Kidney (tissue), 14 donors: ENCODE data around the gene SMG6. TPM values are rescaled to one million over a fixed set of nuclear protein-coding genes. Genes with fewer than 3 reads are reported as not detected.

ENCODE experiments used
- DNase-seq, 5 donors: peaks; one replicate each; pipeline ENCODE4 v3.0.0-alpha.2; 2013 to 2020
- FAIRE-seq: peaks from 2 replicates; lab custom pipeline; 2012; peaks lifted over from hg19 to GRCh38; lab: Jason Lieb, UNC
- H3K27ac ChIP-seq, 2 donors: one replicate each; pipeline ENCODE4 v1.7.0; 2013; ENCODE audit warnings: low read depth in 2 of 2, low read length in 2 of 2, inconsistent platforms in 1 of 2
- H3K27me3 ChIP-seq: one replicate; pipeline ENCODE4 v1.7.1; 2013; ENCODE audit warnings: low read length, inconsistent platforms; ENCODE audit not compliant: control insufficient read depth, insufficient read depth
- H3K36me3 ChIP-seq, 3 donors: one replicate each; pipeline versions ENCODE4 v1.7.0 to v1.7.1; 2013; ENCODE audit warnings: low read length in 3 of 3, control low read depth in 1 of 3, inconsistent platforms in 1 of 3; ENCODE audit not compliant: insufficient read depth in 3 of 3, control insufficient read depth in 2 of 3
- H3K4me1 ChIP-seq, 3 donors: one replicate each; pipeline versions ENCODE4 v1.7.0 to v1.7.1; 2013; ENCODE audit warnings: low read length in 3 of 3, inconsistent platforms in 1 of 3, low read depth in 1 of 3; ENCODE audit not compliant: control insufficient read depth in 2 of 3, insufficient read depth in 2 of 3
- H3K4me3 ChIP-seq, 3 donors: one replicate each; pipeline versions ENCODE4 v1.7.0 to v1.8.1; 2013; ENCODE audit warnings: low read length in 3 of 3, control low read depth in 1 of 3, inconsistent platforms in 1 of 3
- H3K9ac ChIP-seq, 3 donors: one replicate each; pipeline versions ENCODE4 v1.7.0 to v1.7.1; 2013; ENCODE audit warnings: low read length in 3 of 3, control low read depth in 1 of 3, inconsistent platforms in 1 of 3
- H3K9me3 ChIP-seq, 3 donors: one replicate each; pipeline versions ENCODE4 v1.7.0 to v1.7.1; 2013; ENCODE audit warnings: low read length in 3 of 3, control low read depth in 1 of 3, inconsistent platforms in 1 of 3; ENCODE audit not compliant: control insufficient read depth in 2 of 3, insufficient read depth in 1 of 3
- intact Hi-C: fragments of 100-400 bp; cut with DNase I; formaldehyde crosslinking; loops from one replicate; pipeline ENCODE4 v1.11.1; 2022
- polyA plus RNA-seq: library from polyadenylated mRNA; stranded (reverse); fragments of 350-450 nt; fragmentation: Illumina TruSeq; extraction: RNeasy Lipid Tissue Mini Kit (QIAGEN cat#74804); gene quantifications from one replicate; pipeline ENCODE4 v1.2.3, GENCODE V29; 2014; ENCODE audit warnings: low read depth, low replicate concordance; ENCODE audit not compliant: insufficient read depth
- total RNA-seq: library from RNA; stranded (reverse); fragmentation: NEBNext Ultra II Directional; extraction: Animal tissue kit (Norgen Biotek cat#: 25700); gene quantifications from one replicate; pipeline ENCODE4 v1.2.1, GENCODE V29; 2021
- TF ChIP-seq, protein P1 (sequence below): IDR thresholded peaks from 3 replicates; pipeline ENCODE4 v1.5.1; 2012; ENCODE audit warnings: mild to moderate bottlenecking, moderate library complexity, borderline replicate concordance; ENCODE audit not compliant: insufficient read depth; ENCODE audit errors: extremely low read depth
- donor health status: control.
- donor health status: control.
- donor health status: control.
- donor health status: control.
- donor health status: control.
- donor health status: DM: yes; HTN: yes; CAD: no.
- donor health status: Normal renal cell carcinoma (clear cell type).

Gene SMG6
- total and polyA plus RNA-seq, 2 donors from 2014 or later: 20.6 to 37.3 TPM

DNA sequence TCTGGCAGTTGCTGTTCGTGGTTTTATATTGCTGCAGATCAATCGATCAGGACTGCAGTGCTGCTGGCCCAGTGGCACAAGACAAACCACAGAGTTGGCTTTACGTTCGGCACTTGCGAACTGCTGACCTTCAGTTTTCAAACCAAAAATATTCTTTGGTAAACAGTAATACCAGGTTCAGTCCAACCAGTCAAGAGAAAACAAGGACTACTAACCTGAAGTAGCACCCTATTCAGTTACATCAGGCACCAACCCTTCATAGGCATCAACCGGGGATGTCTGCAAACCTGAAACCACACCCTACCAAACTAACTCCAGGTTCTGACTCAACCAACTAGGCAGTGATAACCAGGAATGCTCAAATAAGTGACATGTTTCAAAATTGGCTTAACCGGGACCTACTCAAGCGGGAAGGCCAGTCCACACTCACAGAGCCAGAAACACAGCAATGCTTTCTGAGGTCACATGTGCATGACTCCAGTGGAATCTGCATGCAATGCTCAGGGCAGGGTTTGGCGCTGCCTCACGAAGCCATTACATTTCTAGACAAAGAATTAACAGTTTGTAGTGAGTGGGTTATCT is 91.1 kb downstream of the SMG6 start:
- FAIRE-seq (no peak), DNase-seq (no peak)
- Histone ChIP-seq H3K9ac (no peak overlapping the region), H3K27ac (peak overlapping the region in 1 of 2 donors; percentile 73), H3K4me3 (no peak overlapping the region), H3K27me3 (no peaks in the 10 kb centered on the region), H3K9me3 (no peaks in the 10 kb centered on the region), H3K36me3 (no peaks in the 10 kb centered on the region), H3K4me1 (peaks cover 4 to 29% (median 13%) of the 10 kb centered on the region in 3 donors)
- TF ChIP-seq, protein P1, sequence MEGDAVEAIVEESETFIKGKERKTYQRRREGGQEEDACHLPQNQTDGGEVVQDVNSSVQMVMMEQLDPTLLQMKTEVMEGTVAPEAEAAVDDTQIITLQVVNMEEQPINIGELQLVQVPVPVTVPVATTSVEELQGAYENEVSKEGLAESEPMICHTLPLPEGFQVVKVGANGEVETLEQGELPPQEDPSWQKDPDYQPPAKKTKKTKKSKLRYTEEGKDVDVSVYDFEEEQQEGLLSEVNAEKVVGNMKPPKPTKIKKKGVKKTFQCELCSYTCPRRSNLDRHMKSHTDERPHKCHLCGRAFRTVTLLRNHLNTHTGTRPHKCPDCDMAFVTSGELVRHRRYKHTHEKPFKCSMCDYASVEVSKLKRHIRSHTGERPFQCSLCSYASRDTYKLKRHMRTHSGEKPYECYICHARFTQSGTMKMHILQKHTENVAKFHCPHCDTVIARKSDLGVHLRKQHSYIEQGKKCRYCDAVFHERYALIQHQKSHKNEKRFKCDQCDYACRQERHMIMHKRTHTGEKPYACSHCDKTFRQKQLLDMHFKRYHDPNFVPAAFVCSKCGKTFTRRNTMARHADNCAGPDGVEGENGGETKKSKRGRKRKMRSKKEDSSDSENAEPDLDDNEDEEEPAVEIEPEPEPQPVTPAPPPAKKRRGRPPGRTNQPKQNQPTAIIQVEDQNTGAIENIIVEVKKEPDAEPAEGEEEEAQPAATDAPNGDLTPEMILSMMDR: no peak
- intact Hi-C loops: no loop called here

DNA sequence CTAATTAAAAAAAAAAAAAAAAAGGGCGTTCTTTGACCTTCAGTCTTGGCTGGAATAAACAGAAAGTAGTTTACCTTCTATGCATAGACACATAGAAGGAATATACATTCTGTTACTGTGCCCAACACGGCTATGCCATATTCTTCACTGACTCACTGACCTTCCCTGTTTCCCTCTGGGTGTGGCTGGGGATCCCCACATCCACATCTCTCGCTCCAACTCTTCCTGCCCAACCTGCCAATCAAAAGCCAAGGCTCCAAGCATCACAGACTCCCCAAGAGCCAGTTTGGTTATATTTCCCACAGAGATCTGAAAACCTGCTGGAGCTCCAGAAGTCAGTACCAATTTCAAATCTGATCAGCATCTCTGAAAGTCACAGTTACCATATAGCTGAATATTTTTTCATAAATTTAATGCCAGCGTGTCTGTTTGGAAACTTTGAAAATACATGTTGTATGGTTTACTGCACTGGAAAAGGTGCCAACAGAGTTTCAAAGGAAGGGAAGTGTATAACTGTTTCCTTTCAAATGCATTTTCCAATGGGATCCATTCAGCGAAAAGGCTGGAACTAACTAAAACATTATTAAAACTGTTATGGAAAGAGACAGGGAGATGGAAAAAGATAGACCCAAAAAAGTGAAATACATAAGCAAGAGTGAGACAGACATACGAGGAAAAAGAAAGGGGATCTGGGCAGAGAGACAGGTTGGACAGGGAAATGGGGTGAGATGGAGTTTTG is 91.8 kb downstream of the SMG6 start:
- no peak overlapping the region for H3K9ac ChIP-seq
- TF ChIP-seq, protein P1: no peak

DNA sequence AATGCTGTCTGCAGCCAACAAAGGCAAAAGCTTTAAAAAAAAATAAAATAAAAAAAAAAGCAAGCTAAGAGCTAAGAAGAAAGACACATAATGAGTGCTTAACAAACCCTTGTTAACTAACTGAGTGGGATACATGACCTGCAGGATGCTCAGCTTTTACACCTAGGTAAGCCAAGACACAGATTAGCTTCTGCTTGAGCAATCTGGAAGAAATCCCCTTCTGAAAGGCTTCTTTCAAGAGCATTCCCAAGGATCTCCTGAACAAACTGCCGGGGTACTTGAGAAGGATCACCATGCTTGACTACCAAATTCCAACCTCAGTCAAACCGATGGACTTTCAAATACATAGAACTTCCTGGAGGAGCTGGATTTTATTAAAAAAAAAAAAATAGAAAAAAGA is 92.9 kb downstream of the SMG6 start:
- no peak for FAIRE-seq
- DNase-seq: no peak
- no peaks in the 10 kb centered on the region for H3K9me3 ChIP-seq
- intact Hi-C loops: no loop called here
- H3K4me1 ChIP-seq: peaks cover 4 to 27% (median 10%) of the 10 kb centered on the region in 3 donors
- H3K9ac ChIP-seq: no peak overlapping the region
- no peaks in the 10 kb centered on the region for H3K27me3 ChIP-seq
- H3K27ac ChIP-seq: no peak overlapping the region
- H3K4me3 ChIP-seq: no peak overlapping the region
- H3K36me3 ChIP-seq: no peaks in the 10 kb centered on the region
- TF ChIP-seq, protein P1: no peak

More for the DNA sequence above, 91.8 kb downstream of the SMG6 start:
- FAIRE-seq (no peak), DNase-seq (no peak)
- Histone ChIP-seq H3K4me1 (peaks cover 4 to 29% (median 13%) of the 10 kb centered on the region in 3 donors), H3K36me3 (no peaks in the 10 kb centered on the region), H3K4me3 (no peak overlapping the region), H3K27me3 (no peaks in the 10 kb centered on the region), H3K27ac (peak overlapping the region in 1 of 2 donors; percentile 61), H3K9me3 (no peaks in the 10 kb centered on the region)
- intact Hi-C loops: no loop called here
